MM.1S (cell line): ENCODE measurements around the gene LRP6.

Source experiments
- DNase-seq: peaks from one replicate; pipeline ENCODE4 v3.0.0-alpha.2; 2015
- H2AFZ ChIP-seq: fragments of 300-600 bp; sonication (generic); 2 replicates; pipeline ENCODE4 v1.6.0; 2016; ENCODE audit warnings: antibody characterized with exemption, low read length
- H3F3A ChIP-seq: fragments of 300-600 bp; sonication (generic); 2 replicates; pipeline ENCODE4 v1.6.1; 2016; ENCODE audit warnings: mild to moderate bottlenecking, antibody characterized with exemption, low read length, moderate library complexity, mixed read lengths; ENCODE audit not compliant: insufficient read depth
- H3K27ac ChIP-seq: fragments of 300-600 bp; sonication (generic); 2 replicates; pipeline ENCODE4 v1.5.1; 2016; ENCODE audit warnings: mild to moderate bottlenecking, low read length
- H3K27me3 ChIP-seq: fragments of 300-600 bp; sonication (generic); replicated peaks from 2 replicates; pipeline ENCODE4 v1.6.0; 2016; ENCODE audit warnings: low read length; ENCODE audit not compliant: insufficient read depth
- H3K36me3 ChIP-seq: fragments of 300-600 bp; sonication (generic); replicated peaks from 2 replicates; pipeline ENCODE4 v1.6.1; 2016; ENCODE audit warnings: mild to moderate bottlenecking, low read length, mixed read lengths; ENCODE audit not compliant: insufficient read depth
- H3K4me1 ChIP-seq: fragments of 300-600 bp; sonication (generic); 2 replicates; pipeline ENCODE4 v1.6.1; 2016; ENCODE audit warnings: low read length, mixed read lengths
- H3K4me2 ChIP-seq: fragments of 300-600 bp; sonication (generic); 2 replicates; pipeline ENCODE4 v1.6.0; 2016; ENCODE audit warnings: low read depth, low read length
- H3K4me3 ChIP-seq: fragments of 300-600 bp; sonication (generic); 2 replicates; pipeline ENCODE4 v1.5.1; 2016; ENCODE audit warnings: low read length, mixed read lengths
- H3K79me2 ChIP-seq: fragments of 300-600 bp; sonication (generic); 2 replicates; pipeline ENCODE4 v1.6.1; 2016; ENCODE audit warnings: mixed run types, low read length, mixed read lengths
- H3K9ac ChIP-seq: fragments of 300-600 bp; sonication (generic); 2 replicates; pipeline ENCODE4 v1.6.1; 2016; ENCODE audit warnings: low read length, mixed read lengths
- H3K9me2 ChIP-seq: fragments of 300-600 bp; sonication (generic); replicated peaks from 2 replicates; pipeline ENCODE4 v1.6.1; 2016; ENCODE audit warnings: mild to moderate bottlenecking, low read length, mixed read lengths; ENCODE audit not compliant: insufficient read depth
- H3K9me3 ChIP-seq: fragments of 300-600 bp; sonication (generic); replicated peaks from 2 replicates; pipeline ENCODE4 v1.6.1; 2016; ENCODE audit warnings: mild to moderate bottlenecking, low read length, mixed read lengths; ENCODE audit not compliant: insufficient read depth
- H4K20me1 ChIP-seq: fragments of 300-600 bp; sonication (generic); 2 replicates; pipeline ENCODE4 v1.6.1; 2016; ENCODE audit warnings: mild to moderate bottlenecking, low read length, moderate library complexity, mixed read lengths; ENCODE audit not compliant: insufficient read depth
- CTCF ChIP-seq: fragments of 300-600 bp; sonication (generic); IDR thresholded peaks from 2 replicates; pipeline ENCODE4 v1.5.1; 2016; ENCODE audit warnings: antibody characterized with exemption, low read length, mixed read lengths
- EZH2 ChIP-seq: fragments of 300-600 bp; sonication (generic); optimal IDR thresholded peaks from 2 replicates; pipeline ENCODE3; 2017; ENCODE audit warnings: low read depth, mild to moderate bottlenecking, antibody characterized with exemption, low read length, mixed read lengths
- EZH2phosphoT487 ChIP-seq: fragments of 300-600 bp; sonication (generic); IDR thresholded peaks from 2 replicates; pipeline ENCODE4 v1.6.1; 2018; ENCODE audit warnings: antibody characterized with exemption, low read length

LRP6 gene

GRCh38 chr12:12091977-12092663 is 174.7 kb downstream of the LRP6 start:
- Histone ChIP-seq H3K79me2 (no peaks in the 10 kb centered on the region), H3K4me3 (no peak overlapping the region), H3K9me2 (no peaks in the 10 kb centered on the region), H3K4me1 (no peaks in the 10 kb centered on the region), H3K9me3 (no peaks in the 10 kb centered on the region), H3K4me2 (no peak overlapping the region), H3K9ac (no peak overlapping the region), H4K20me1 (no peaks in the 10 kb centered on the region), H3F3A (no peaks in the 10 kb centered on the region), H2AFZ (no peak overlapping the region), H3K27ac (no peak overlapping the region), H3K36me3 (no peaks in the 10 kb centered on the region), H3K27me3 (no peaks in the 10 kb centered on the region)
- DNase-seq, result no peak
- TF ChIP-seq CTCF (no peak), EZH2 (no peak), EZH2phosphoT487 (no peak)

- Histone ChIP-seq H3K36me3 (no peaks in the 10 kb centered on the region), H3K27ac (no peak overlapping the region), H3K4me2 (no peak overlapping the region), H4K20me1 (no peaks in the 10 kb centered on the region), H3K9ac (no peak overlapping the region), H2AFZ (no peak overlapping the region), H3K4me1 (no peaks in the 10 kb centered on the region), H3K9me2 (no peaks in the 10 kb centered on the region), H3F3A (no peaks in the 10 kb centered on the region), H3K4me3 (no peak overlapping the region), H3K9me3 (no peaks in the 10 kb centered on the region), H3K79me2 (no peaks in the 10 kb centered on the region), H3K27me3 (no peaks in the 10 kb centered on the region)
- TF ChIP-seq EZH2 (no peak), CTCF (no peak), EZH2phosphoT487 (no peak)
- no peak for DNase-seq
These were observed 175.8 kb downstream of the LRP6 start for GRCh38 chr12:12091071-12091470.

GRCh38 chr12:12088761-12089160 is 178.1 kb downstream of the LRP6 start:
- no peaks in the 10 kb centered on the region for H3F3A ChIP-seq
- no peaks in the 10 kb centered on the region for H3K27me3 ChIP-seq
- no peak overlapping the region for H3K4me2 ChIP-seq
- H3K27ac ChIP-seq, result no peak overlapping the region
- TF ChIP-seq EZH2phosphoT487 (no peak), EZH2 (no peak), CTCF (no peak)
- H3K4me1 ChIP-seq, result no peaks in the 10 kb centered on the region
- no peaks in the 10 kb centered on the region for H4K20me1 ChIP-seq
- no peak overlapping the region for H2AFZ ChIP-seq
- no peaks in the 10 kb centered on the region for H3K9me2 ChIP-seq
- DNase-seq, result no peak
- no peaks in the 10 kb centered on the region for H3K9me3 ChIP-seq
- H3K4me3 ChIP-seq, result no peak overlapping the region
- H3K36me3 ChIP-seq, result no peaks in the 10 kb centered on the region
- H3K9ac ChIP-seq, result no peak overlapping the region
- no peaks in the 10 kb centered on the region for H3K79me2 ChIP-seq
